Urinary bladder (tissue), 4 donors: ENCODE measurements around the gene DYSF. TPM values are rescaled to one million over a fixed set of nuclear protein-coding genes. Genes with fewer than 3 reads are reported as not detected.
"Not testable (repeated sequence)": the region's sequence is repeated elsewhere in the genome, so short reads cannot be mapped to it uniquely, and the experiment has no call there.

ENCODE experiments used
- DNase-seq: peaks from one replicate; pipeline ENCODE4 v3.0.0-alpha.2; 2015; ENCODE audit errors: extremely low spot score
- H3K27ac ChIP-seq: one replicate; pipeline ENCODE4 v1.5.1; 2013; ENCODE audit warnings: low read depth, mild to moderate bottlenecking, moderate library complexity
- H3K36me3 ChIP-seq: one replicate; pipeline ENCODE4 v1.6.1; 2013; ENCODE audit warnings: mild to moderate bottlenecking, moderate library complexity; ENCODE audit not compliant: insufficient read depth
- H3K4me1 ChIP-seq: one replicate; pipeline ENCODE4 v1.6.1; 2013; ENCODE audit warnings: mild to moderate bottlenecking, moderate library complexity; ENCODE audit not compliant: insufficient read depth
- H3K4me3 ChIP-seq: one replicate; pipeline ENCODE4 v1.5.1; 2013; ENCODE audit warnings: low read depth, low read length
- WGBS: extraction: QIAGEN DNeasy Blood & Tissue Kit; methylation state at CpG from one replicate; pipeline ENCODE4 v1.1.7; 2013; 5-methylcytosine and 5-hydroxymethylcytosine counted together
- polyA plus RNA-seq: library from polyadenylated mRNA; stranded (reverse); fragments of 200-250 nt; gene quantifications from one replicate; pipeline ENCODE4 v1.2.3, GENCODE V29; 2013
- total RNA-seq: library from RNA; depleted of rRNA; stranded (reverse); fragments of >200 nt; gene quantifications from one replicate; pipeline ENCODE4 v1.2.3, GENCODE V29; 2014
- donor health status: healthy with polysubstance abuse.
- donor health status: healthy.

Gene DYSF
- total and polyA plus RNA-seq, 2 donors: 19.0 to 22.9 TPM

GRCh38 chr2:71486881-71487640 lies 33.7 kb downstream of the DYSF start:
- no peak overlapping the region for H3K4me3 ChIP-seq
- H3K4me1 ChIP-seq: no peaks in the 10 kb centered on the region
- no peak overlapping the region for H3K27ac ChIP-seq
- WGBS: 77% methylated on average over 11 of the region's 11 CpGs
- DNase-seq: no peak
- H3K36me3 ChIP-seq: no peaks in the 10 kb centered on the region

- H3K4me1 ChIP-seq, H3K27ac ChIP-seq, H3K36me3 ChIP-seq, H3K4me3 ChIP-seq, DNase-seq: not testable (repeated sequence)
- WGBS: 90% methylated on average over 3 of the region's 3 CpGs
These were observed 38.2 kb downstream of the DYSF start for GRCh38 chr2:71491551-71491950.

DNA sequence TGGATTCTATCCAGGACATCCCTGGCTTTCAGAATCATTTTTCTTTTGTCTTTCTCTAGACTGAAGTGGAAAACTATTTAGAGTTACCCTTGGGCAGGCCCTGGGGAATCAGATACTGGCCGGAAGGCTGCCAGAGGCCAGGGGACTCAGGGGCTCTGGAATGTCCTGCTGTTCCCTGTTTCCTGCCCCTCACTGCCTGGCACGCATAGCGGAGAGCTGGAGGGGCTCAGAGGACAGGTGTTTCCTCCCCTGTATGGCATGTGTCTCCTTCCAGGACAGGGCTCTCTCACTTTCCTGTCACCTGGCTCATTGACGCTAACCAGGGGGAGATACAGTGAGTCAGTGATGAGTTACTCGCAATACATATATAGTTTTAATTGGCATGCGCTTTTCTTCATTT lies 38.8 kb downstream of the DYSF start:
- WGBS: 75% methylated on average over 6 of the region's 6 CpGs
- Histone ChIP-seq H3K36me3 (no peaks in the 10 kb centered on the region), H3K4me3 (no peak overlapping the region), H3K27ac (no peak overlapping the region), H3K4me1 (no peaks in the 10 kb centered on the region)
- DNase-seq: no peak

GRCh38 chr2:71494091-71494490 lies 40.7 kb downstream of the DYSF start:
- no peaks in the 10 kb centered on the region for H3K36me3 ChIP-seq
- no peak for DNase-seq
- H3K4me3 ChIP-seq: no peak overlapping the region
- WGBS: 95% methylated on average over 4 of the region's 4 CpGs
- H3K27ac ChIP-seq: no peak overlapping the region
- H3K4me1 ChIP-seq: no peaks in the 10 kb centered on the region

GRCh38 chr2:71494523-71495155 lies 41.3 kb downstream of the DYSF start:
- Histone ChIP-seq H3K36me3 (no peaks in the 10 kb centered on the region), H3K4me1 (no peaks in the 10 kb centered on the region), H3K27ac (no peak overlapping the region), H3K4me3 (no peak overlapping the region)
- WGBS: 94% methylated on average over 1 of the region's 1 CpG
- DNase-seq: no peak

DNA sequence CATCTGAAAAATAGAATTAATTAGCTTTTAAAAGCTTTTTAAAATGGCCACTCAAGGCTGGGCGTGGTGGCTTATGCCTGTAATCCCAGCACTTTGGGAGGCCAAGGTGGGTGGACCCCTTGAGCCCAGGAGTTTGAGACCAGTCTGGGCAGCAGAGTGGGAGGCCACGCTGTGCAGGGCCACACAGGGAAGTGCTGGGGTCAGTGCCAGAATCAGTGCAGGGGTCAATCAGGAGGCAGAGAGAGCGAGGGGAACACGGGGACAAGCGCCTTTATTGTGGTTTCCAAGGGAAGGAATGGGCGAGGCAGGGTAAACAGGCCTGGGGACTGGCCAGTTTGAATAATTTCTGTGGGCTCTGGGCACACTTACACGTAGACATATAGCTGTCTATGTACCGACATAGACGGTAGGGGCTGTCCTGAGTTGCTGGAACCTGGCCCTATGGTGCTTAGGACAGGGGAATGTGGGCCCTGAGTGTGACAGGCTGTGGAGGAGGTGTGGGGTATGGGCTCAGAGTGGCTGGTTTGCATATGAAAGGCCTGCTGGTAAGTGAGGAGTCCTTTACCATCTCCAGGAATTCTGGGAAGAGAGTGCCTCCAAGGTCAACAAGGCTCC lies 42.9 kb downstream of the DYSF start:
- H3K4me1 ChIP-seq: no peaks in the 10 kb centered on the region
- 71% methylated on average over 9 of the region's 9 CpGs for WGBS
- no peak overlapping the region for H3K27ac ChIP-seq
- DNase-seq: no peak
- no peak overlapping the region for H3K4me3 ChIP-seq
- H3K36me3 ChIP-seq: no peaks in the 10 kb centered on the region

DNA sequence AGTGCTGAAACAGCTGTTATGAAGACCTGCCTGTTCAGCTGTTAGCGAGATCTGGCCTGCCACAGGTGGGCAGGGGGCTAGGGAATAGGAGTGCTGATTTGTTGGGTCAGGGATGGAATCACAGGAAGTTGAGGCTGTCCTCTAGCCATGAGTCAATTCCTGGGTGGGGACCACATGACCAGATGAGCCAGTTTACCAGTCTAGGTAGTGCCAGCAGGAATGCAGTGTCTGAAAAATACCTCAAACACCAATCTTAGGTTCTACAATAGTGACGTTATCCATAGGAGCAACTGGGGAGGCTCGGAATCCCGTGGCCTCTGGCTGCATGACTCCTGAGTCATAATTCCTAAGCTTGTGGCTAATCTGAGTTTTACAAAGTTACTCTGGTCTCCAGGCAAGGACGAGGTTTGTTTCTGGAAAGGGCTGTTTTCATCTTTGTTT lies 44.9 kb downstream of the DYSF start:
- 55% methylated on average over 5 of the region's 5 CpGs for WGBS
- no peak for DNase-seq
- no peaks in the 10 kb centered on the region for H3K36me3 ChIP-seq

DNA sequence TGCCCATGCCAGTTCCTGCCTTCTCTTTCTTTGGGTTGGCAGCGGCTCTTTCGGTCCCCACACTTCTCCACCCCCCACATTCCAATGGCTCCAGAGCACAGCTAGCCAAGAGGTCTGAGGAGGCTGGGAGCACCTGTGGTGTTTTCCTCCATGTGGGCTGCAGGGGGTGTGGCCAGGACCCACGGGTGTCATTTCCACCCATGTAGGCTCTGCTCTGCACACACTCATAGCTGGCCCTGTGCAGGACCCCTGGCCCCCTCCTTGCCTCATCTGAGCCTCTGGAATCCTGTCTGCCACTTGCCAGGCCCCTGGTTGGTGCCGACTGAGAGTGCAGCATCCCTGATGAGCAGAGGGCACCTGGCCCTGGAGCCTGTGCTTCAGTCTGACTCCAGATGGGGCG lies 46.3 kb downstream of the DYSF start:
- no peak overlapping the region for H3K27ac ChIP-seq
- WGBS: 78% methylated on average over 5 of the region's 5 CpGs
- no peaks in the 10 kb centered on the region for H3K36me3 ChIP-seq
- H3K4me1 ChIP-seq: no peaks in the 10 kb centered on the region
- H3K4me3 ChIP-seq: no peak overlapping the region
- DNase-seq: no peak

More for the DNA sequence above, 44.9 kb downstream of the DYSF start:
- no peak overlapping the region for H3K27ac ChIP-seq
- H3K4me1 ChIP-seq: no peaks in the 10 kb centered on the region
- H3K4me3 ChIP-seq: no peak overlapping the region

GRCh38 chr2:71500426-71501079 lies 47.2 kb downstream of the DYSF start:
- WGBS: 71% methylated on average over 7 of the region's 7 CpGs
- DNase-seq: no peak
- Histone ChIP-seq H3K4me1 (no peaks in the 10 kb centered on the region), H3K4me3 (no peak overlapping the region), H3K27ac (no peak overlapping the region), H3K36me3 (no peaks in the 10 kb centered on the region)

GRCh38 chr2:71502941-71503738 lies 49.8 kb downstream of the DYSF start:
- Histone ChIP-seq H3K27ac (no peak overlapping the region), H3K4me3 (no peak overlapping the region), H3K4me1 (no peaks in the 10 kb centered on the region), H3K36me3 (no peaks in the 10 kb centered on the region)
- no peak for DNase-seq
- WGBS: 87% methylated on average over 6 of the region's 6 CpGs

- Histone ChIP-seq H3K4me1 (no peaks in the 10 kb centered on the region), H3K4me3 (no peak overlapping the region), H3K36me3 (no peaks in the 10 kb centered on the region), H3K27ac (no peak overlapping the region)
- DNase-seq: no peak
- 77% methylated on average over 7 of the region's 7 CpGs for WGBS
These were observed 50.5 kb downstream of the DYSF start for GRCh38 chr2:71503837-71504236.

DNA sequence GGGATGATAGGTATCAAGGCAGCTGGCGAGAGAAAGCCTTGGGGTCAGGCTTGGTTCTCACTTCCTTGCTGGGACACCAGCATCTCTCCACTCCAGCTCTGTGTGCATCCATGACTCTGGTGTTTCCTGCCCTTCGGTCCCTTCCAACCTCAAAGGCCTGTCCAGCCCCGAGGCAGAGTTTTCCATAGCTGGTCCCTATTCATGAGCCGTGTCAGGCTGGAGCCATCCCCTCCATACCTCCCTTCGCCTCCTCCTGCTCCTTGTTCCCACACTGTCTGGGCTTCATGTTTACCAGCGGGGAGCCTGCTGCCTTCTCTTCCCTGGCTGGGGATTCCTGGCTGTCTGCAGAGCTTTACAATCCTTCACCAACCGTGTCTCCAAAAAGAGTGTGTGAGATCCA lies 51.2 kb downstream of the DYSF start:
- Histone ChIP-seq H3K4me1 (no peaks in the 10 kb centered on the region), H3K27ac (no peak overlapping the region), H3K36me3 (no peaks in the 10 kb centered on the region), H3K4me3 (no peak overlapping the region)
- 84% methylated on average over 7 of the region's 7 CpGs for WGBS
- DNase-seq: no peak

DNA sequence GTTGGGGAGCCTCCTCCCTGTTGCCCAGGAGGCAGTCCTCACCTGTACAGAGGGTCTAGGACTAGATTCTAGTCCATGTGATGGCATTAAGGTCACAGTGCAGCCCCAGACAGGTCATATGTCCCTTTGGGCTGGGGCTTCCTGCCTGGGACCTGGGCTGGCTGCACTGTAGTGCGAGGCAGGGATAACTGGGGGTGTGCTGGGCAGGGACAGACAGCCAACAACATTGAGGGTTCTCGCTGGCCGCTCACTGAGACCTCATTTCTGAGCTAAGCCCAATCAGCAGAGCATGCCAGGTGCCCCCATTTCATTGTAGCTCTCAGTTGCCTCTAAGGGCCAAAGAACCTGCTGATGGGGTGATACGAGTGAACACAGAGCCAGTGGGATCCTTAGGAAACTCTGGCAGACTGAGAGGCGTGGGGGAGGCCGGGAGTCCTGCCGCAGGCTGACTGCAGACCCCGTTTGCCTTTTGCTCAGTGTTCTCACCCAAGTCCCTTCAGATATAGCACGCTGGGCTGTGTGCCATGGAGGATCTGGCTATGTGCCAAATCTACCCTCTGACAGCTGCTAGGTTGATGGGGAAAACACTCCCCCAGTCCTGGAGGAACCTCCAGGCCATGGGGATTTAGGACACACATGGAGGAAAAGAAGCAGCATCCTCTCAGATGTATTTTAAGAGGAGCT lies 51.9 kb downstream of the DYSF start:
- peak; percentile 15 for DNase-seq
- no peaks in the 10 kb centered on the region for H3K36me3 ChIP-seq
- no peaks in the 10 kb centered on the region for H3K4me1 ChIP-seq
- H3K27ac ChIP-seq: no peak overlapping the region
- WGBS: 50% methylated on average over 9 of the region's 9 CpGs
- no peak overlapping the region for H3K4me3 ChIP-seq
